Ovary (tissue), 9 donors: ENCODE measurements around the gene SLC23A3. TPM values are rescaled to one million over a fixed set of nuclear protein-coding genes. Genes with fewer than 3 reads are reported as not detected.

Experiments
- DNase-seq, 5 donors: peaks; one replicate each; pipeline ENCODE4 v3.0.0-alpha.2; 2019 to 2020
- H3K27ac ChIP-seq, 2 donors: fragments of 200-600 bp; one replicate each; pipeline versions ENCODE4 v1.5.1 to v1.8.0; 2019 to 2022
- H3K27me3 ChIP-seq: fragments of 200-600 bp; one replicate; pipeline ENCODE4 v1.8.0; 2022
- H3K36me3 ChIP-seq: fragments of 200-600 bp; sonication (generic); one replicate; pipeline ENCODE4 v1.5.1; 2019
- H3K4me1 ChIP-seq: one replicate; pipeline ENCODE4 v1.8.1; 2013; ENCODE audit warnings: mild to moderate bottlenecking, moderate library complexity; ENCODE audit not compliant: insufficient read depth
- H3K4me3 ChIP-seq: fragments of 200-600 bp; sonication (generic); one replicate; pipeline ENCODE4 v1.5.1; 2017
- H3K9me3 ChIP-seq, 2 donors: fragments of 200-600 bp in 1 of 2; sonication (generic) in 1 of 2; one replicate each; pipeline versions ENCODE4 v1.5.1 to v1.8.1; 2013 to 2019; ENCODE audit warnings: mild to moderate bottlenecking in 1 of 2, moderate library complexity in 1 of 2
- CTCF ChIP-seq, 3 donors: fragments of 450-650 bp in 2 of 3; fragments of 200-600 bp in 1 of 3; IDR thresholded peaks; one replicate each; pipeline versions ENCODE4 v1.5.1 to v1.8.0; 2016 to 2022; ENCODE audit warnings: antibody characterized with exemption in 3 of 3, mild to moderate bottlenecking in 1 of 3
- EP300 ChIP-seq: sonication (generic); formaldehyde crosslinking; IDR thresholded peaks from one replicate; pipeline ENCODE4 v1.6.1; 2017; ENCODE audit warnings: antibody characterized with exemption
- POLR2A ChIP-seq: fragments of 450-650 bp; IDR thresholded peaks from one replicate; pipeline ENCODE4 v1.6.1; 2017; ENCODE audit warnings: antibody characterized with exemption, mild to moderate bottlenecking, moderate library complexity
- WGBS, 3 donors: extraction: QIAGEN DNeasy Blood & Tissue Kit in 1 of 3; methylation state at CpG; one replicate each; pipeline versions ENCODE4 v1.1.5 to v1.1.7; 2013 to 2017; 5-methylcytosine and 5-hydroxymethylcytosine counted together
- intact Hi-C, 4 donors: fragments of 100-400 bp; cut with DNase I; formaldehyde crosslinking; loops; one replicate each; pipeline versions ENCODE4 v1.11.0 to v1.15.1; 2022 to 2023
- polyA plus RNA-seq, 2 donors: library from polyadenylated mRNA; stranded (reverse); fragments of 200-250 nt in 1 of 2; fragments of 350-450 nt in 1 of 2; fragmentation: Illumina TruSeq in 1 of 2; extraction: RNeasy Lipid Tissue Mini Kit (QIAGEN cat#74804) in 1 of 2; gene quantifications; one replicate each; pipeline ENCODE4 v1.2.3, GENCODE V29; 2013 to 2014
- total RNA-seq, 7 donors: library from RNA; depleted of rRNA in 2 of 7; stranded (reverse); fragments of >200 nt in 2 of 7; fragmentation: NEBNext Ultra II Directional in 3 of 7; extraction: Animal tissue kit (Norgen Biotek cat#: 25700) in 3 of 7; gene quantifications; one replicate each; pipeline versions ENCODE4 v1.1.0 to v1.2.4, GENCODE V29; 2016 to 2023
- donor health status: DM: no; HTN: no; CAD: no; lungs with moderate emphysema.
- donor health status: DM: no; HTN: no; CAD: no.
- donor health status: Bipolar disorder and iron deficiency.
- donor health status: DM: yes; HTN: yes; CAD: no.
- donor health status: DM: no; HTN: no; CAD: no.
- donor health status: DM: yes; HTN: yes; CAD: no.

Gene SLC23A3
- total and polyA plus RNA-seq, 9 donors = 0.81 to 4.5 (median 1.3) TPM

DNA sequence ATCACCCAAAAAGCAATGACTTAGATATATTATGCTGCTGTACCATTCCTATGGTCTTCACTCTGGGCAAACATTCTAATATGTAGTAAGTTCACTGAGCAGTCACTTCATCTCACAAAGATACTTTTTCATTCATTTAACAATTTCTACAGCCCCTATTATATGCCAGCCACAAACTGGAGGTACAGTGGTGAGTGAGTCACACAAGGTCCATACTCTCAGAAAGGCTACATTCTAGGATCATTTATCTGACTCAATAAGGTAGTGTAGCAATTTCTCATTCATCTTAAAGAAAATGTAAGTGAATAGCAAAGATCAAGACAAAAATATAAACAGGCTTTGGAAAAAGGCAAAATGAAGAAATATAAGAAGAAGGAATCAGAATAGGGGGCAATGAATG lies 49.7 kb downstream of the SLC23A3 start:
- no peaks in the 10 kb centered on the region for H3K9me3 ChIP-seq
- intact Hi-C loops = no loop called here
- H3K4me1 ChIP-seq = peaks cover 9% of the 10 kb centered on the region
- DNase-seq = no peak
- no peak overlapping the region for H3K27ac ChIP-seq
- no peak overlapping the region for H3K4me3 ChIP-seq
- no peak for TF ChIP-seq CTCF (IDR thresholded peaks at IDR 0.05)
- no peak for TF ChIP-seq POLR2A
- TF ChIP-seq EP300 = no peak
- no peaks in the 10 kb centered on the region for H3K36me3 ChIP-seq
- no peaks in the 10 kb centered on the region for H3K27me3 ChIP-seq

- WGBS, 3 donors = 56 to 62% (median 59%) methylated on average over 7 of the region's 7 CpGs
- intact Hi-C loops = loop anchor here in 1 of 4 donors (5.0 kb wide), 1 partner anchor 62 kb away; no protein-coding TSS in a partner anchor
Observed at GRCh38 chr2:219119422-219120043, 50.3 kb downstream of the SLC23A3 start.

DNA sequence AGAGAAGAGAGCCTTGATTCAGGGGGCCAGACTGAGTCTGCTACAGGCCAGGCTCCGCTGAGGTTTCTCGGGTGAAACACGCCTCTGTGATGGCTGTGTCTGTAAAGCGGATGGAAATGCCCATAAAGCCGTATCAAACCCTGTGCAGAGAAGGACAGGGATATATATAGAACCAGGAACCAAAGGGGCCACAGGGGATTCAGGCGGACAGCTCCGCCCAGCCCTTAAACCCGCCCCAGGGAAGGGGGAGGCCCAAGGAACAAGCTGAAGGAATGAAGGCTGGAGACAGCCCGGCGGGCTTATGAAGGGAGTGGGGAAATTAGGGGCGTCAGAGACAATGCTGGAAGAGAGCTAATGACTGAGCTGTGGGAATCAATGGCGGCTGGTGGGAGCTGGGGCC lies 51.3 kb downstream of the SLC23A3 start:
- intact Hi-C loops = loop anchor here in 1 of 4 donors (5.0 kb wide), 1 partner anchor 61 kb away; no protein-coding TSS in a partner anchor
- no peaks in the 10 kb centered on the region for H3K4me1 ChIP-seq
- 75 to 85% (median 84%) methylated on average over 12 of the region's 12 CpGs for WGBS, 3 donors
- no peaks in the 10 kb centered on the region for H3K27me3 ChIP-seq
- no peak for DNase-seq
- H3K27ac ChIP-seq = no peak overlapping the region
- H3K36me3 ChIP-seq = no peaks in the 10 kb centered on the region
- no peak overlapping the region for H3K4me3 ChIP-seq
- TF ChIP-seq POLR2A = no peak
- TF ChIP-seq CTCF (IDR thresholded peaks at IDR 0.05) = no peak
- TF ChIP-seq EP300 = no peak
- no peaks in the 10 kb centered on the region for H3K9me3 ChIP-seq

More at GRCh38 chr2:219119422-219120043, 50.3 kb downstream of the SLC23A3 start:
- TF ChIP-seq POLR2A (no peak), CTCF (IDR thresholded peaks at IDR 0.05) (peak in 1 of 3 donors; percentile 23), EP300 (no peak)
- DNase-seq = peak; percentile 30 to 47 (median 44)
- H3K36me3 ChIP-seq = no peaks in the 10 kb centered on the region
- no peaks in the 10 kb centered on the region for H3K9me3 ChIP-seq
- H3K4me1 ChIP-seq = peaks cover 7% of the 10 kb centered on the region
- no peaks in the 10 kb centered on the region for H3K27me3 ChIP-seq
- H3K27ac ChIP-seq = no peak overlapping the region
- no peak overlapping the region for H3K4me3 ChIP-seq

GRCh38 chr2:219116776-219117646 lies 52.8 kb downstream of the SLC23A3 start:
- WGBS, 3 donors = 74 to 76% (median 76%) methylated on average over 8 of the region's 8 CpGs
- TF ChIP-seq EP300 (no peak), POLR2A (no peak), CTCF (IDR thresholded peaks at IDR 0.05) (no peak)
- DNase-seq = no peak
- Histone ChIP-seq H3K4me3 (no peak overlapping the region), H3K27me3 (no peaks in the 10 kb centered on the region), H3K36me3 (no peaks in the 10 kb centered on the region), H3K27ac (no peak overlapping the region), H3K4me1 (no peaks in the 10 kb centered on the region), H3K9me3 (no peaks in the 10 kb centered on the region)
- intact Hi-C loops = loop anchor here in 1 of 4 donors (5.0 kb wide), 1 partner anchor 60 kb away; no protein-coding TSS in a partner anchor
